Measurements from ENCODE around the gene KHDRBS2.
A peak's percentile ranks its signal among the peaks of the same experiment; 100 is the strongest.

The KHDRBS2 gene

DNA sequence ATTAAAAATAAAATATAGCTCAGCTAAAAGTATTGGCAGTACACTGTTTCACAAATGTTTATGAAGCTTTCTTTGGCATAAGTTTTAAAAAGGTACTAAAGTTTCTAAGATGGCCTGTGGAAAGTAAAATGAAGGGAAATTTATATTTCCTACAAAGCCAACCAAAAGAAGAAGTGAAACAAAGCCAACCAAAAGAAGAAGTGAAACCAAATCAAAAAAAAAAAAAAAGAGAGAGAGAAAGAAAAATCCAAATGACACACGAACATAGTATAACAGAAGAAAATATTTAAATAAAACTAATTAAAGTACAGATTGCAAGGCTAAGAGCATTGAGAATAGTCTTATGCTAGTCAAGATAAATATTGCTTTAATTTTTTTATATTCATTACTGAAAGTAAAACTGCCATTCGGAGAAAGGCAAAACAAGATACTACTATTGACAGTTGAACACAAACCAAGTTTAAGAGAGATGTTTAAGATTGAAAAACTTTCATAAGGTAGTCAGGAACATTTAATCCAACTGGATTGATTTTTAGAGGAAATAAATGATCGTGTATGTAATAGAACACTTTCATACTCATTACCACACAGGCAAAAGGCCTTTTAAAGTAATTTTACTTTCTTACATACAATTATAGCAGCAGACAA, 12.8 kb upstream of the KHDRBS2 start:
- Histone ChIP-seq H3K9ac (ENCODE audit: low read length) (no peak overlapping the region), H3K4me2 (ENCODE audit: low read length) (peak overlapping the region; percentile 36), H3K4me3 (ENCODE audit: low read length) (peak overlapping the region; percentile 29), H3K27me3 (ENCODE audit: low read depth, low read length) (no peaks in the 10 kb centered on the region), H3K79me2 (ENCODE audit: low read length) (no peaks in the 10 kb centered on the region), H2AFZ (ENCODE audit: low read depth, low read length) (no peak overlapping the region), H3K9me3 (ENCODE audit: insufficient read depth, low read length) (peaks cover 26% of the 10 kb centered on the region; the same call in 1 of the 2 replicates), H3K4me1 (ENCODE audit: low read length) (peaks cover 15% of the 10 kb centered on the region), H4K20me1 (ENCODE audit: insufficient read depth, low read length) (no peaks in the 10 kb centered on the region), H3K27ac (ENCODE audit: low read length) (peak overlapping the region; percentile 30; the same call in 1 of the 2 replicates), H3K36me3 (replicated peaks; ENCODE audit: low read depth, low read length) (peaks cover 18% of the 10 kb centered on the region)
- no peak for TF ChIP-seq CTCF (IDR thresholded peaks at IDR 0.05; ENCODE audit: low read depth, low read length)

- H3K27me3 ChIP-seq (ENCODE audit: low read depth, low read length), result no peaks in the 10 kb centered on the region
- H3K9ac ChIP-seq (ENCODE audit: low read length), result no peak overlapping the region
- no peak overlapping the region for H3K4me3 ChIP-seq (ENCODE audit: low read length)
- H3K4me2 ChIP-seq (ENCODE audit: low read length), result no peak overlapping the region
- peaks cover 18% of the 10 kb centered on the region for H3K36me3 ChIP-seq (replicated peaks; ENCODE audit: low read depth, low read length)
- peaks cover 15% of the 10 kb centered on the region for H3K4me1 ChIP-seq (ENCODE audit: low read length)
- no peak overlapping the region for H2AFZ ChIP-seq (ENCODE audit: low read depth, low read length)
- no peak overlapping the region for H3K27ac ChIP-seq (ENCODE audit: low read length)
- H4K20me1 ChIP-seq (ENCODE audit: insufficient read depth, low read length), result no peaks in the 10 kb centered on the region
- H3K9me3 ChIP-seq (ENCODE audit: insufficient read depth, low read length), result peaks cover 26% of the 10 kb centered on the region; the same call in 1 of the 2 replicates
- H3K79me2 ChIP-seq (ENCODE audit: low read length), result no peaks in the 10 kb centered on the region
- no peak for TF ChIP-seq CTCF (IDR thresholded peaks at IDR 0.05; ENCODE audit: low read depth, low read length)
- no peak for TF ChIP-seq EZH2phosphoT487 (IDR thresholded peaks at IDR 0.05; ENCODE audit: low read depth)
Observed at GRCh38 chr6:62296541-62296940, 10.5 kb upstream of the KHDRBS2 start.

GRCh38 chr6:62288974-62289373, 2.9 kb upstream of the KHDRBS2 start:
- TF ChIP-seq CTCF (IDR thresholded peaks at IDR 0.05; ENCODE audit: low read depth, low read length) (peak; percentile 11; the same call in 1 of the 2 replicates), EZH2phosphoT487 (IDR thresholded peaks at IDR 0.05; ENCODE audit: low read depth) (no peak)
- Histone ChIP-seq H3K4me2 (ENCODE audit: low read length) (no peak overlapping the region), H3K27ac (ENCODE audit: low read length) (no peak overlapping the region)

GRCh38 chr6:62288562-62288961, 2.5 kb upstream of the KHDRBS2 start:
- Histone ChIP-seq H3K27ac (ENCODE audit: low read length) (no peak overlapping the region), H3K4me1 (ENCODE audit: low read length) (no peaks in the 10 kb centered on the region), H3K27me3 (ENCODE audit: low read depth, low read length) (no peaks in the 10 kb centered on the region), H3K79me2 (ENCODE audit: low read length) (no peaks in the 10 kb centered on the region), H3K36me3 (replicated peaks; ENCODE audit: low read depth, low read length) (no peaks in the 10 kb centered on the region), H3K4me3 (ENCODE audit: low read length) (no peak overlapping the region), H2AFZ (ENCODE audit: low read depth, low read length) (no peak overlapping the region), H3K4me2 (ENCODE audit: low read length) (no peak overlapping the region), H3K9me3 (ENCODE audit: insufficient read depth, low read length) (no peaks in the 10 kb centered on the region), H3K9ac (ENCODE audit: low read length) (no peak overlapping the region), H4K20me1 (ENCODE audit: insufficient read depth, low read length) (no peaks in the 10 kb centered on the region)
- no peak for TF ChIP-seq CTCF (IDR thresholded peaks at IDR 0.05; ENCODE audit: low read depth, low read length)
- no peak for TF ChIP-seq EZH2phosphoT487 (IDR thresholded peaks at IDR 0.05; ENCODE audit: low read depth)

More at GRCh38 chr6:62288974-62289373, 2.9 kb upstream of the KHDRBS2 start:
- no peaks in the 10 kb centered on the region for H4K20me1 ChIP-seq (ENCODE audit: insufficient read depth, low read length)
- no peaks in the 10 kb centered on the region for H3K4me1 ChIP-seq (ENCODE audit: low read length)
- no peaks in the 10 kb centered on the region for H3K36me3 ChIP-seq (replicated peaks; ENCODE audit: low read depth, low read length)
- H3K27me3 ChIP-seq (ENCODE audit: low read depth, low read length), result no peaks in the 10 kb centered on the region
- H3K9ac ChIP-seq (ENCODE audit: low read length), result no peak overlapping the region
- no peaks in the 10 kb centered on the region for H3K79me2 ChIP-seq (ENCODE audit: low read length)
- no peaks in the 10 kb centered on the region for H3K9me3 ChIP-seq (ENCODE audit: insufficient read depth, low read length)
- no peak overlapping the region for H3K4me3 ChIP-seq (ENCODE audit: low read length)
- no peak overlapping the region for H2AFZ ChIP-seq (ENCODE audit: low read depth, low read length)
